PC-3 (cell line): ENCODE measurements around the gene DOCK1.

Experiments
- EZH2 ChIP-seq: fragments of 300-600 bp; sonication (generic); IDR thresholded peaks from one replicate; pipeline ENCODE4 v1.6.1; 2017; ENCODE audit warnings: antibody characterized with exemption, mild to moderate bottlenecking, low read length; ENCODE audit not compliant: unreplicated experiment
- EZH2phosphoT487 ChIP-seq: fragments of 300-600 bp; sonication (generic); IDR thresholded peaks from 2 replicates; pipeline ENCODE4 v1.6.1; 2018; ENCODE audit warnings: mild to moderate bottlenecking, antibody characterized with exemption, low read length, borderline replicate concordance
- TF ChIP-seq, protein P1 (sequence below): fragments of 300-600 bp; sonication (generic); conservative IDR thresholded peaks from 2 replicates; pipeline ENCODE4 v1.5.1; 2017; ENCODE audit warnings: antibody characterized with exemption, low read depth, mild to moderate bottlenecking, low read length

DNA sequence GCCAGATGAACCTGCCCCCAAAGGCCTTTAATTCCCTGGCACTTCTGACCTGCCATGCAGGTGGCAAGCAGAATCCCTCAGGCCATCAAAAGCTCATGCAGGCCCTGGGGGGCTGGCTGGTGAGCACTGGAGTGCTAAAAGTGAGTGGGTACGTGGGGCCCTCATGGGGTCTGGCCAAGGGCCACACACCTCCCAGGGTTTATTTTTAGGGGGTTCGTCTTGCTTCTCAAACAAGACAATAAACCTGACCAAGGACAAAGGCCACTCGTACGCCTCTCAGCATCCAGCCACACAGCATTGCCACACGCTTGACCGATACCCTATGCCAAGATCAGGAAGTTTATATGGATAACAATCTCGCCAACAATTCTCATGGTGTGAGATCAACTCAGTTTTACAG, 33.1 kb upstream of the DOCK1 start:
- TF ChIP-seq, protein P1, sequence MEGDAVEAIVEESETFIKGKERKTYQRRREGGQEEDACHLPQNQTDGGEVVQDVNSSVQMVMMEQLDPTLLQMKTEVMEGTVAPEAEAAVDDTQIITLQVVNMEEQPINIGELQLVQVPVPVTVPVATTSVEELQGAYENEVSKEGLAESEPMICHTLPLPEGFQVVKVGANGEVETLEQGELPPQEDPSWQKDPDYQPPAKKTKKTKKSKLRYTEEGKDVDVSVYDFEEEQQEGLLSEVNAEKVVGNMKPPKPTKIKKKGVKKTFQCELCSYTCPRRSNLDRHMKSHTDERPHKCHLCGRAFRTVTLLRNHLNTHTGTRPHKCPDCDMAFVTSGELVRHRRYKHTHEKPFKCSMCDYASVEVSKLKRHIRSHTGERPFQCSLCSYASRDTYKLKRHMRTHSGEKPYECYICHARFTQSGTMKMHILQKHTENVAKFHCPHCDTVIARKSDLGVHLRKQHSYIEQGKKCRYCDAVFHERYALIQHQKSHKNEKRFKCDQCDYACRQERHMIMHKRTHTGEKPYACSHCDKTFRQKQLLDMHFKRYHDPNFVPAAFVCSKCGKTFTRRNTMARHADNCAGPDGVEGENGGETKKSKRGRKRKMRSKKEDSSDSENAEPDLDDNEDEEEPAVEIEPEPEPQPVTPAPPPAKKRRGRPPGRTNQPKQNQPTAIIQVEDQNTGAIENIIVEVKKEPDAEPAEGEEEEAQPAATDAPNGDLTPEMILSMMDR = no peak
- TF ChIP-seq EZH2 (no peak), EZH2phosphoT487 (no peak)
